Left renal pelvis (tissue), 4 donors: ENCODE measurements around the gene AQP6. TPM values are rescaled to one million over a fixed set of nuclear protein-coding genes. Genes with fewer than 3 reads are reported as not detected.
"Not testable (repeated sequence)": the region's sequence is repeated elsewhere in the genome, so short reads cannot be mapped to it uniquely, and the experiment has no call there.

Experiments
- DNase-seq, 4 donors: peaks; one replicate each; pipeline ENCODE4 v3.0.0-alpha.2; 2013; ENCODE audit warnings: low read depth in 4 of 4, low spot score in 3 of 4
- polyA plus RNA-seq, 4 donors: library from polyadenylated mRNA; unstranded; fragments of 120-200 nt; gene quantifications; one replicate each; pipeline ENCODE4 v1.2.1, GENCODE V29; 2013; ENCODE audit not compliant: insufficient read length in 4 of 4

The AQP6 gene
- polyA plus RNA-seq, 4 donors = 0.94 to 19.2 (median 16.6) TPM

DNA sequence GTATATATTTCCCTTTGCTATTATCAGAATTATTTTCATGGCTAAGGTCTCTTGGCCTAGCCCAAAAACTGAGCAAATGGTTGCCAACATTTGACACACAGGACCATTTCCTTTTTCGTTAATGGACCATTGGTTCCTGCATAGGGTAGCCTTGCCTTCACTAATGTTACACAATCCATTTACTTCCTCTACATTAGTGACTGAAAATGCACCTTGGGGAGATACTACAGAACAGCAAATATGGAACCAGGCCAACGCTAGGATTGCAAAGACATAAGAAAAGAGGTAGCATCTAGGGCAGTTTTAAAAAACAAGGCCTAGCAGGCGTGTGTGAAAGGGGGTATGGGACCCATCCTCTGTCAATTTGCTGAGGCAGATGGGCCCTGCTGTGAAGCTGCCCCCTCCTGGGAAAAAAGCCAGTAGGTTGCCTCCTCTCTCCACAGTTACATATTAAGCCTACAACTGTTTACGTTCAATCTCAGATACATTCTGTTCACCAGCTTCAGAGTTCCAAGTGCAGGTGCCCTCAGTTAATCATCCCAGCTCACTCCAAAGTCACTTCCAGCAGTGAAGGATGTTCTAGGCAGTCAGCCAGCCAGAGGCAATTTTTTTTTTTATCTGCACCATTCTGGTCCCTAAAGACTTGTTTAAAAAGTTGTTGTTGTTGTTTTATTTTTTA lies 15.0 kb downstream of the AQP6 start:
- DNase-seq = no peak

DNA sequence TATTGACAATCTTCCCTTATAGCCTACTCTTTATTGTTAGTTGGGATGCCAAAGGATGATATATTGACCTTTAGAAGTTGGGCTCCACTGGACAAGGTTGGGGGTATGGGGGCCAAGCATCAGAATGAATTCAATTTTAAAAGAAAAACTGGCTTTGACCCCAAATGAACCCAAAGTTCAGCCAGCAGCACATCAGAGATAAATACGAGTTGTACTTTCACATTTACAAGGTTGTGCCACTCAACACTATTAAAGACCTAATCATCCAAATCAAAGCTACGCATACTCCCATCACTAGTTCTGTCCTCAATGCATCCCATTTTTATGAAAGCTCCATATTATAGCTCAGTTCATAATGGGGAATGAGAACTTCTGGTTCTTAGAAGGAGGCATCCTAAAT lies 16.7 kb downstream of the AQP6 start:
- DNase-seq = not testable (repeated sequence)

DNA sequence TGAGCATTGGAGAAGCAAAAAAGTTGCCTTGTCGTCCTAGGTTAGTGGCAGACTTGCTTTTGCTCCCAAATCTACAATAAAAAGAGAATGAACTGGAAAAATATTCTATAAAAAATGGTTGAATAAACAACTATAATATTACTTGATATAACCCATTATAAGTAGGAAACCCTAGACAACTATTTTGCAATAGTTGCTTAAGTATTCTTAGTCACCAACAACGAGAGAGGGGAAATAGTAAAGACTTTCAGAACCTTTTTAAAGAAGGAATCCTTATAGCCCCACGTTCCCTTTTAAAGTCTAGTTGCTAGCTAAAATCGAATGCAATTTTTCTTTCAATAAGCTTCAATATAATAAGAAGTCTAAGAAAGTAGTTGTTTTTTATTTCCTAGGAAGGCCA lies 17.5 kb downstream of the AQP6 start:
- DNase-seq = no peak

DNA sequence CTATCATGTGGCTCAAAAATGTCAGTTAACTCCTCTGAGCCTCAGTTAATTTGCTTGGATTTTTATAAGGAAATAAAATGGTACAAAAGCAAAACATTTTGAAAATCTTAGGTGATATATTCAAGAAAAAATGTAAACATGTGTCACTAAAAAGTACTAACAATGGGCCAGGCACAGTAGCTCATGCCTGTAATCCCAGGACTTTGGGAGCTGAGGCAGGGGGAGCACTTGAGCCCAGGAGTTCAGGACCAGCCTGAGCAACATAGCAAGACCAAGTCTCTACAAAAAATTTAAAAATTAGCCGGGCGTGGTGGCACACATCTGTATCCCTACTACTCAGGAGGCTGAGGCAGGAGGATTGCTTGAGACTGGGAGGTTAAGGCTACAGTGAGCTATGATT lies 25.7 kb downstream of the AQP6 start:
- DNase-seq = no peak

DNA sequence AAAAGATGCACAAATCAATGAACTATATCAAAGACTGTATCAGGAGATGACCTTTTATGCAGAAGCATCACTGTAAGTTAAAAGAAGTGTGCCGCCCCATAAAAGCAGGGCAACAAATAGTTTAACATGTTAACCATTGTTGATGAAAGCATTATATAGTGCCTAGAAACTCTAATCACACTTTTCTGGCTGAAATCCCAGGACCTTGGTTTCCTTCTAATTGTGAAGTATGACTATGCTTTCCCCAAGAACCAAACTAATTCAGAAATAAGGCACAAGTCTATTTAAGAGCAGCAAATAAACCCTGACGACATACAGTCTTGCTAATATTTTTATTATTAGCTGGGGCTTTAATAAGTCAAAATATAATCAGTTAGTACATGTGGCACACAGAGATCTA lies 30.8 kb downstream of the AQP6 start:
- no peak for DNase-seq

DNA sequence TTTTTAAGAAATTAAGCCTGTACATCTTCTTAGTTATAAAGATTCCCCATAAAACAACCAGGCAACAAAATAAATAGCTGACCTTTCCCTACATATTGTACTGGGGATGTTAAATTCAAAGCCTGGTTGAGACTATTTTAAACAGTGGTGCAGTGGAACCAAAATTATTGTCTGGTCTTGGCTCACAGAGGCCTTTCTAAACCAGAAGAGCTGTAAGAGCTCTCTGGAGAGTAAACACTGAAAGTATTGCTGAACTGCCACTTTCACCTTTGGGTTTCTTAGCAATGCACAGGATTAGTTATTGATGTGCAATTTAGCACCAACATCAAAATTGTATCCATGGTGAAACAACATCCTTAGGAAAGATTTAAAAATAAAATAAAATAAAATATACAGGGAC lies 31.9 kb downstream of the AQP6 start:
- no peak for DNase-seq

DNA sequence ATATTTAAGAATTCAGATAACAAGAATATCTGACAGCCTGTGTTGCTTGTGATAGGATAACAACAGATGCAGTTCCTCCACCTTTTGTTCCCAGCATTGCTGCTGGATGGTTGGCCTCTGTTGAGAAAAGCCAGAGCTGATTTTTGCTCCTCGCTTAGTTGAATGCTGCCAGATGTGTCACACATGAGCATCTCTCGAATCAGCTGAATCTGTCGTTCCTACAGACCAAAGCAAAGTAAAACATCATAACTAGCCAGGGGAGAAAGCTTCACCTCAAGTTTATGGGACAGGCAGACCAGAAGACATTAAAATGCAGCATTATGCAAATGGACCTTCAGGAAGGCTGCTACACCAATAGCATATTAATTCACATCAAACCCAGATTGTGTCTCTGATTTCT lies 32.4 kb downstream of the AQP6 start:
- DNase-seq = no peak

DNA sequence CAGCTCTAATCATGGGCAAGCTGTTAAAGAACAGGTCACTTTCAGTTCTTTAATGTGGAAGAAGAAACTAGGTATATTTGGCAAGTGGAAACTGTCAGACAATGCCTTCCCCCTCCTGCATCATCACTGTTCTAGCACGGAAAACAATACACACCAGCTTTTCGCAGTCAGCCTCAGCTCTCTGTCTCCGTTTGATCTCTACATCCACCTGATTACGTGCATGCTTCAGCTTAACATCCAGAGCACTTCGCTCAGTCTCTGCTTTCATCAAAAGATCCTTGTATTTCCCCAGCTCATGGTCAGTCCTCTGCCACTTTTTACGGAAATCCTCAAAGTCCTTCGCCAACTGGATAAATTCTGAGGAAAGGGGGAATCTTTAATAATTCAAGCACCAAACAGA lies 33.5 kb downstream of the AQP6 start:
- no peak for DNase-seq

DNA sequence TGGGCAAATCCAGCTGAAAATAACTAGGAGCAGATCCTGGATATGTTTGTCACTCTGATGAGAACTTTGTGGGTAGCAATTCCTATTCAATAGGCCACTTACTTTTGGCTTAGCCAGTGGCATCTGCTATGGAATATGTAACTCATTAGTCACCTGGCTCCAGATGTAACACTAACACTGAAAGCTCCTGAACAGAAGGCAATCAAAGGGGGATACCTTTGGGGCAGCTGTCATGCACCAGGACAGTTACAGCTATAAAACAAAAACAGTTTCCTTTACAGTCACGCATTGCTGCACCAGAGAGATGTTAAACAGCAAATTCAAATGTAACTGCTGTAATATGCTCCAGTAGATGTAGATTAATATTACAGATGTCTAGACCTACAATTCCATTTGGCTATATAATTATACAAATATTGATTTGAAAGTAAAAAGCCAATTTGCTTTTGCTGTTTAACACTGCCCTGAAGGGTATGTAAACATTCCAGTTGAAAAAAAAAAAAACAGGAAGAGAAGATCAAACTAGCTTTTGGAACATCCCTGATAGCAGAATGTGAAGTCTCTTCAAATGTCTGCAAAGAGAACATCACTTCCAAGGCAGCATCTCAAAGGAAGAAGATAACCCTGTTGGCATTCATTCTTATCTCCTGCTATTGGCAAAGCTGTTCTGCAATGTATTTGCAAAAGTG lies 34.2 kb downstream of the AQP6 start:
- DNase-seq = no peak

DNA sequence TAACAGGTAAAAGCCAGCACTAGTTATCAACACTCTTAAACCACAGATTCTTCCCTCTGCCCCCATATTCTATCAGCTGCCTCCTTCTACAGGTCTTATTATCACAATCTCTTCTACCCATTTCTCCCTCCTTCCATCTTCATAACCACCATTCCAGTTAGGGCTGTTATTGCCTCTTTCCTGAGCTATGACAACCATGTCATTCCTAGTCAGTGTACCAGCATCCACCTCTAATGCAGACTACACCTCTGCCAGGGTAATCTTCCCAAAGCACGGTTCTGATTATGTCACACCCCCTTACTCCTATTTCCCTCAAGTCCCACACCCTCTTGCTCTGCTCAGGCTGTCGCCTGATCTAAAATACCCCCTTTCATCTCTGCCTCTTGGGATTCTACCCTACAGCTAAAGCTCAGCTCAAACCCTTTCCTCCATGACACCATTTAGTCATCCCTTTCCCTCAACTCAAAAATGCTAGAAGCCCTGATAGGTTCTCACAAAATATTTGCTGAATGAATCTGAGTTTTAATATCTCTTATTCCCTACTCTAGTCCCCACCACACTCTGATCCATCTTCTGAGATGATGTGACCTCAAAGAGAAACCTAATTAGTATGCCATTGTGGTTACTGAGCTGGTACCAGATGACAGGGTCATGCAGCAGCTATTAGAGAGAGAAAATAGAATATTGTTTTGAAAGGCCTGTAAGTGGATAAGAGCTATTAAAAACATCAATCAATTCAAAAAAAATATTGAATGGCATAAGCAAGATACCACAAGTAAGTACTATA lies 40.8 kb downstream of the AQP6 start:
- no peak for DNase-seq

DNA sequence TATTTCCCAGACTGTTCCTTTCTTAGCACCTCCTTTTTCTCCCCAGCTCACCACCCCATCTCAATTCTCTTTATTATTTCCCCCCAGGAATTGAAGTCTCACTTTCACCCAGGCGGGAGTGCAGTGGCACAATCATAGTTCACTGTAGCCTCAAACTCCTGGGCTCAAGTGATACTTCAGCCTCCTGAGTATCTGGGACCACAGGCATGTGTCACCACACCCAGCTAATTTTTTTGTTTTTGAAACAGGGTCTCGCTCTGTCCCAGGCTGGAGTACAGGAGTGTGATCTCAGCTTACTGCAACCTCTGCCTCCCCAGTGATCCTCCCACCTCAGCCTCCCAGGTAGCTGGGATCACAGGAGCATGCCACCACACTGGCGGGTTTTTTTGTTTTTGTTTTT lies 41.6 kb downstream of the AQP6 start:
- no peak for DNase-seq

DNA sequence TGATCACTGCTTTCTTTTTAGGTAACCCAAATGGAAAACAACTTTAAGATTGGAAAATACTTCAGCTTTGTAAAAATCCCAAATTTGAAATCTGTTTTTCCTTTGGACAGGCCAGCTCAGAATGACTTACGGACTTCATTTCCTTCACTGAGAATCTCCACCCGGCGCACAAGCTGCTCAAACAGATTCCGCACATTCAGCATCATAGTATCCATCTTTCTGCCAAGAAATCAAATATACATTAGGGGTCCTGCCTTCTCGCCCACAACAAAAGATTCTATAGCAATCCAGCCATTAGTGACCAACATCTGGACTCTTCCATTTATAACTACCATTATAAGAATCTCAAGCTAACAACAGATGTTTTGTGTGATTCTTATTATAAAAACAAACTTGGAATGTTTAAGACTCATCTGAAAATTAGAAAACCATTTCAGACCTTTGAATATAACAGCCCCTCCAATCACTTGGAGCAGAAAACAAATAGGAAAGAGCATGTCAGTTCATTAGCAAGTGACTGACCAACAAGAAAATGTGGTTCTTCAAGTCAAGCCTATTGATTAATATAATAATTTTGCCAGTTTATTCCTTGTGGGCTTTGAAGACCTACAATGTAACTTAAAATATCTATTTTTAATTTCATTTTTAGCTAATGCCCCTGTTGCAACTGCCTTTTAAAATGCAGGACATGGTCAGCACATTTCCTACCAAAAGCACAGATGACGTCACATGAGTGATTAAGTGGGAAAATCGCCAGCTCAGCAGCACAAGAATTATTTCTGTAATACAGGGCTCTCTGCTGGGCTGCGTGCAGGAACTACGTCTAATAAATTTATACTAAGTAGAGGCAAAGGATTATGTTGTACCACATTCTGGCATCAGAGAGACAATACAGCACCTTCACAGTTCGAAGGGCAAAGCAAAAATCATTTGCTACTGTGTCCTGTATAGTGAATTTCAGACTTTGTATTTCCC lies 44.0 kb downstream of the AQP6 start:
- DNase-seq = no peak

DNA sequence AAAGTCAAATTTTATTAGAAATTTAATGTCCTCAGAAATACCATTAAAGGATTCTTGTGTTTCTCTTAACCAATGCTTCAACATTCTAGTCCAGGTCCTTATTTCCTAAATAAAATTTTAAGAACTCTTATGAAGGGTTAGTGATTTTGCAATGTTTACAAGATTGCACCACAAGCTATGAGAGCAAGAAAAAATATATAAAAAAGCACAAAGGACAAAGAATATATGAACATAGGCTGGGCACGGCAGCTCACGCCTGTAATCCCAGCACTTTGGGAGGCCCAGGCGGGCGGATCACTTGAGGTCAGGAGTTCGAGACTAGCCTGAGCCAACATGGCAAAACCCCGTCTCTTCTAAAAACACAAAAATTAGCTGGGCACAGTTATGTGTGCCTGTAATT lies 44.9 kb downstream of the AQP6 start:
- no peak for DNase-seq

DNA sequence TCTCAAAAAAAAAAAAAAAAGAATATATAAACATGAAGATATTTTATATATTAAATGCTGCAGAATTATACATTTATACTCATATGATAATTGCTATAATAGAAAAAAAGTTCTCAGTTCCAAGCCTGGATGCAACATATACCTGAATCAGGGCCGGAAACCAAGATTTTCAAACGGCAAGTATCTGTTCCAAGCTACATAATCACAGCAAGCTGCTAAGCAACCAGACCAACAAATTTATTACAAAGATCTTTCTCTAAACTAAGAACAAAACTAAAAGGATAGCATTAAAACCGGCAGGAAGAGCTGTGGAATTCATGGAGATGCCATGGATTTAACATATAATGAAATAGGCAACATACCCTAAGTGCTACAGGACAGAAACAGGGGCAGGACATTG lies 45.4 kb downstream of the AQP6 start:
- DNase-seq = no peak

DNA sequence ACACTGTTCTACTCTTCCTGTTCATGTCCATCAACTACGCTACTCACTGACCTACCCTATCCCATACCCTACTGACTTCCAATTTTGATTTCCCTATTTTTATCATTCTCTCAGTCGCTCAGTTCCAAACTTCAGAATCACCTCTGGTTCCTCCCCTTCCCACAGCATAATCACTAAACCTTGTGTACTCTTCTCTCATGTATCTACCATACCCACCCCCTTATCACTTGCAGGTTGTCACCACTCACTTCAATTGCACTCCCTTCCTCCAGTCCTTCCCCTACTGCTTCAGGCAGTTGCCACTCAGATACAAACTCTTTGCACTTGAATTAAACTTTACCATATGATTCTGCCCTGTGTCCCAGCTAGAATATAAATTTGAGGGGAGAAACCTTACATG lies 46.2 kb downstream of the AQP6 start:
- DNase-seq = no peak

DNA sequence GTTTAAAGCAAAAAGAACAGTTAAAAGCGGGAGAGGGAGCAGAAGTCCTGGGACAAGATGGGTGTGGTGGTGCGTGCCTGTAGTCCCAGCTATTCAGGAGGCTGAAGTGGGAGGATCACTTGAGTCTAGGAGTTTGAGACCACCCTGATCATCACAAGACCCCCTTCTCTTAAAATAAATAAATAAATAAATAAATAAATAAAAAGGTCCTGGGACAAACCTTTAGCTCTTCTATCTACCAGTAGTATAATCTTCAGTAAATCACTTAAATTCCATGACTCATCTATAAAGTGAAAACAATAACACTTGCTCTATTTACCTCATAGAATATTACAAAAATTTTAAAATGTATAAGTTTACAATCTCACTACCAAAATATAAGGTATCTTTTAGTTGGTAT lies 46.8 kb downstream of the AQP6 start:
- no peak for DNase-seq

DNA sequence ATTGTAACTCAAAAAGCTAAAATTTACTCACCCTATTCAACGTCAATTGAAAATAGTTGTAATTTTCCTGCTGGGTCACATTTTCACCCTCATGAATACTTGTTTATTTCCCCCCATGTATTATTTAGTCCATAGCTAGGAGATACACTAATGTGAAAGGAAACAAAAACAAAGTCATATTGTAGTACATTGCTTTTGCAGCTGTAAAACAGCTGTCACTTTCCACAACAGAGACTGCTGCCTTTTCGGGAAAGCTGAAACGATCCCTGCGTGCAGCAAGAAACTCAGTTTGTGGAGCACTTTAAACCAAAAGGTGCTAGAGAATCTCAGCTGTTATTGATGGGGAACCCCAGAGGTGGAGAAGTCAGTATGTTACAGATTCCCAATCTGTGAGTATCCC lies 48.3 kb downstream of the AQP6 start:
- no peak for DNase-seq

DNA sequence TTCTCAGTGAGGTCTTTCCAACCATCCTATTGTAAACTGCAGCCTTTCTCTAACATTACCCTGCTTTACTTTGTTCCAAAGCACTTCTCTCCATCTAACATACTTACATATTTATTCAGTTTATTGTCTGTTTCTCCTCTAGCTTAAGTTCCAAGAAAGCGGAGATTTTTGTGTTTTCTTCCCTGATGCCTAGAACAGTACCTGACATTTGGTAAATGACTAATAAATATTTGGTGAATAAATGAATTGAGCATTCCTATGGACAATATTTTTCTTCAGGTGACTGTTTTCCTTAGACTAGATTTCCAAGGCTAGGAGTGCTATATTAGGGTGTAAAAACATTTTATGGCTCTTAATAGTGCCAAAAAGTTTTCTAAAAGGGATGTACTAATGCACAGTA lies 50.2 kb downstream of the AQP6 start:
- no peak for DNase-seq

DNA sequence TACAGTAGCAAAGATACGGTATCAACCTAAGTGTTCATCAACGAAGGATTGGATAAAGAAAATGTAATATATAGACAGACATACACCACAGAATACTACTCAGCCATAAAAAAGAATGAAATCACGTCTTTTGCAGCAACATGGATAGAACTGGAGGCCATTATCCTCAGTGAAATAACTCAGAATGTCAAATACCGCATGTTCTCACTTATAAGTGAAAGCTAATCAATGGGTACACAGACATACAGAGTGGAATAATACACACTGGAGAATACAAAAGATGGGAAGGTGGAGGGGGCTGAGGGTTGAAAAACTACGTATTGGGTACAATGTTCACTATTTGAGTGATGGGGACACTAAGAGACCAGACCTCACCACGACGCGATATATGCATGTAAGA lies 51.5 kb downstream of the AQP6 start:
- DNase-seq = no peak

DNA sequence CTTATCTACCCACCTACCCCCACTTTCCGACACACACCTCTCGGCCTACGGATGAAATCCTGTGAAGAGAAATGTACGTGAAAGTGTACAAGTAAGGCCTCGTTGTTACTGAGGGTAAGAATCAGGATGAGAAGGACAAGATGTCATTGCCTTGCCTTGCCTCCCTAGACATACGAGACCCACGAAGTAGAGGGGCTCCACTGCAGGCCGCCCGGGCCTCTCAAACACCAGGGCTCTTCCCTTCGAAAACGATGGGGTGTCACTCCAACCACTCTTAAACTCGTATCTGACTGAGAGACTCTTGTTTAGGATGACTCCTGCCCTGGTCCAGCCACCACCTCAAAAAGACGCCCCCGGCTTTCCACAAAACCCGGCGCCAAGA lies 52.0 kb downstream of the AQP6 start:
- DNase-seq = no peak
